OCI-LY7 (cell line): Measurements from ENCODE around the gene COLEC12. TPM values are rescaled to one million over a fixed set of nuclear protein-coding genes. Genes with fewer than 3 reads are reported as not detected.

ENCODE experiments used
- BruUV-seq: library from RNA; stranded (reverse); fragments of 400-500 nt; replicated peaks from 2 replicates; lab custom pipeline; 2021; lab: Mats Ljungman, UMichigan
- CTCF ChIA-PET: fragments of 300-600 bp; sonication (Branson Sonifier 250); formaldehyde crosslinking; loops from one replicate; lab custom pipeline; 2022; ENCODE audit warnings: antibody characterized with exemption; ENCODE audit not compliant: unreplicated experiment; lab: Charles Lee
- POLR2A ChIA-PET: fragments of 300-600 bp; sonication (Branson Sonifier 250); formaldehyde crosslinking; loops from one replicate; lab custom pipeline; 2022; ENCODE audit warnings: antibody characterized with exemption; lab: Charles Lee
- DNase-seq: peaks from one replicate; pipeline ENCODE4 v3.0.0-alpha.2; 2015; ENCODE audit warnings: low spot score
- H2AFZ ChIP-seq: fragments of 200-600 bp; sonication (generic), shearing (Covaris generic); 2 replicates; pipeline ENCODE4 v1.6.1; 2014; ENCODE audit warnings: mild to moderate bottlenecking, antibody characterized with exemption, low read length, moderate library complexity
- H3K27ac ChIP-seq: fragments of 200-600 bp; sonication (generic); 2 replicates; pipeline ENCODE4 v1.5.1; 2014; ENCODE audit warnings: mixed run types, low read depth, mild to moderate bottlenecking, moderate library complexity, low read length, inconsistent platforms; ENCODE audit not compliant: poor library complexity, severe bottlenecking
- H3K36me3 ChIP-seq: fragments of 200-600 bp; sonication (generic); 2 replicates; pipeline ENCODE4 v1.6.1; 2014; ENCODE audit warnings: mild to moderate bottlenecking, antibody characterized with exemption, low read length, moderate library complexity, mixed read lengths; ENCODE audit not compliant: insufficient read depth
- H3K4me1 ChIP-seq: fragments of 200-600 bp; sonication (generic); 2 replicates; pipeline ENCODE4 v1.5.1; 2014; ENCODE audit warnings: mild to moderate bottlenecking, low read length; ENCODE audit not compliant: insufficient read depth, poor library complexity, severe bottlenecking
- H3K4me2 ChIP-seq: fragments of 200-600 bp; sonication (generic); 2 replicates; pipeline ENCODE4 v1.6.1; 2014; ENCODE audit warnings: mild to moderate bottlenecking, low read length
- H3K4me3 ChIP-seq: fragments of 200-600 bp; sonication (generic); 2 replicates; pipeline ENCODE4 v1.5.1; 2014; ENCODE audit warnings: mild to moderate bottlenecking, low read depth, low read length; ENCODE audit not compliant: poor library complexity, severe bottlenecking
- H3K79me2 ChIP-seq: fragments of 200-600 bp; sonication (generic); 2 replicates; pipeline ENCODE4 v1.6.1; 2016; ENCODE audit warnings: low read depth, mild to moderate bottlenecking, low read length, moderate library complexity, mixed read lengths; ENCODE audit not compliant: insufficient read depth
- H3K9me2 ChIP-seq: fragments of 200-600 bp; sonication (generic); 2 replicates; pipeline ENCODE4 v1.6.1; 2016; ENCODE audit warnings: mild to moderate bottlenecking, low read length, mixed read lengths; ENCODE audit not compliant: insufficient read depth
- H3K9me3 ChIP-seq: fragments of 200-600 bp; sonication (generic); 2 replicates; pipeline ENCODE4 v1.6.1; 2014; ENCODE audit warnings: mild to moderate bottlenecking, mixed run types, low read length, mixed read lengths
- H4K20me1 ChIP-seq: fragments of 200-600 bp; sonication (generic); 2 replicates; pipeline ENCODE4 v1.6.1; 2014; ENCODE audit warnings: mild to moderate bottlenecking, antibody characterized with exemption, low read length, moderate library complexity, mixed read lengths; ENCODE audit not compliant: insufficient read depth
- CTCF ChIP-seq: fragments of 200-600 bp; sonication (generic); conservative IDR thresholded peaks from 2 replicates; pipeline ENCODE4 v1.5.1; 2014; ENCODE audit warnings: mild to moderate bottlenecking, antibody characterized with exemption, low read length, moderate library complexity, mixed read lengths
- EZH2phosphoT487 ChIP-seq: fragments of 200-600 bp; sonication (generic); IDR thresholded peaks from 2 replicates; pipeline ENCODE4 v1.6.1; 2018; ENCODE audit warnings: low read depth, borderline replicate concordance, mild to moderate bottlenecking, mixed run types, antibody characterized with exemption, low read length, moderate library complexity, mixed read lengths
- intact Hi-C: fragments of 100-400 bp; cut with micrococcal nuclease; formaldehyde crosslinking; loops from one replicate; pipeline ENCODE4 v1.10.0; 2022; ENCODE audit not compliant: unreplicated experiment
- total RNA-seq, 2 experiments: library from RNA; depleted of rRNA in 1 of 2; stranded (reverse); fragments of >200 nt in 1 of 2; shearing (Covaris generic) in 1 of 2; gene quantifications; 2 replicates each; pipeline ENCODE4 v1.2.3, GENCODE V29; 2014 to 2022

Gene COLEC12
- total RNA-seq, 2 experiments from 2014 or later = not detected

GRCh38 chr18:379681-380330 lies 120.7 kb downstream of the COLEC12 start:
- TF ChIP-seq CTCF (no peak), EZH2phosphoT487 (no peak)
- no peak overlapping the region for H3K4me2 ChIP-seq
- no peaks in the 10 kb centered on the region for H3K79me2 ChIP-seq
- no peaks in the 10 kb centered on the region for H3K9me2 ChIP-seq
- no peaks in the 10 kb centered on the region for H3K36me3 ChIP-seq
- BruUV-seq = no TSS peak
- H4K20me1 ChIP-seq = no peaks in the 10 kb centered on the region
- no peaks in the 10 kb centered on the region for H3K4me1 ChIP-seq
- no peaks in the 10 kb centered on the region for H3K9me3 ChIP-seq
- ChIA-PET CTCF (no interaction called here), POLR2A (interaction anchor here (0.7 to 0.9 kb wide), 2 partner anchors 9 kb away, joined by 3 to 4 read pairs; no protein-coding TSS in a partner anchor)
- no peak overlapping the region for H3K4me3 ChIP-seq
- no peak overlapping the region for H3K27ac ChIP-seq
- DNase-seq = no peak
- intact Hi-C loops = no loop called here
- no peak overlapping the region for H2AFZ ChIP-seq

- Histone ChIP-seq H3K36me3 (no peaks in the 10 kb centered on the region), H3K9me3 (no peaks in the 10 kb centered on the region), H3K4me3 (no peak overlapping the region), H3K4me2 (no peak overlapping the region), H3K79me2 (no peaks in the 10 kb centered on the region), H3K9me2 (no peaks in the 10 kb centered on the region), H4K20me1 (no peaks in the 10 kb centered on the region), H2AFZ (no peak overlapping the region), H3K4me1 (no peaks in the 10 kb centered on the region), H3K27ac (no peak overlapping the region)
- TF ChIP-seq EZH2phosphoT487 (no peak), CTCF (no peak)
- no TSS peak for BruUV-seq
- CTCF ChIA-PET = no interaction called here
- POLR2A ChIA-PET = no interaction called here
- intact Hi-C loops = no loop called here
- no peak for DNase-seq
Observed at GRCh38 chr18:378079-378478, 122.4 kb downstream of the COLEC12 start.

GRCh38 chr18:377088-377487 lies 123.4 kb downstream of the COLEC12 start:
- TF ChIP-seq CTCF = no peak
- no peak for TF ChIP-seq EZH2phosphoT487
- H3K27ac ChIP-seq = no peak overlapping the region
- no peaks in the 10 kb centered on the region for H3K79me2 ChIP-seq
- H3K4me1 ChIP-seq = no peaks in the 10 kb centered on the region
- no peak overlapping the region for H2AFZ ChIP-seq
- no peaks in the 10 kb centered on the region for H3K9me2 ChIP-seq
- H3K36me3 ChIP-seq = no peaks in the 10 kb centered on the region
- H4K20me1 ChIP-seq = no peaks in the 10 kb centered on the region
- BruUV-seq = no TSS peak
- ChIA-PET CTCF (no interaction called here), POLR2A (interaction anchor here (0.7 to 1.4 kb wide), 2 partner anchors 13 to 608 kb away, joined by 3 read pairs; no protein-coding TSS in a partner anchor)
- H3K4me2 ChIP-seq = no peak overlapping the region
- no peak overlapping the region for H3K4me3 ChIP-seq
- intact Hi-C loops = no loop called here
- no peaks in the 10 kb centered on the region for H3K9me3 ChIP-seq
- no peak for DNase-seq
